ENCODE results near the gene GPC6. TPM values are rescaled to one million over a fixed set of nuclear protein-coding genes. Genes with fewer than 3 reads are reported as not detected.

The GPC6 gene
- total RNA-seq, 1 experiment from 2014 or later, result not detected

- no peak for DNase-seq
- Mint-ChIP-seq H3K27me3 (ENCODE audit: unreplicated experiment) (no peaks in the 10 kb centered on the region), H3K4me1 (ENCODE audit: low read depth, unreplicated experiment) (no peaks in the 10 kb centered on the region), H3K27ac (ENCODE audit: unreplicated experiment) (no peak overlapping the region), H3K9me3 (ENCODE audit: low read depth, unreplicated experiment) (no peaks in the 10 kb centered on the region), H3K4me3 (ENCODE audit: low read depth, unreplicated experiment) (no peak overlapping the region), H3K36me3 (ENCODE audit: insufficient read depth, unreplicated experiment) (no peaks in the 10 kb centered on the region)
- no TSS peak for BruUV-seq (replicated peaks)
- CTCF ChIA-PET, result no interaction called here
- TF ChIP-seq CTCF (IDR thresholded peaks at IDR 0.05; ENCODE audit: unreplicated experiment), result no peak
- intact Hi-C loops (cut with micrococcal nuclease; ENCODE audit: unreplicated experiment), result no loop called here
Measured at GRCh38 chr13:94140027-94140426, 913.4 kb downstream of the GPC6 start.

DNA sequence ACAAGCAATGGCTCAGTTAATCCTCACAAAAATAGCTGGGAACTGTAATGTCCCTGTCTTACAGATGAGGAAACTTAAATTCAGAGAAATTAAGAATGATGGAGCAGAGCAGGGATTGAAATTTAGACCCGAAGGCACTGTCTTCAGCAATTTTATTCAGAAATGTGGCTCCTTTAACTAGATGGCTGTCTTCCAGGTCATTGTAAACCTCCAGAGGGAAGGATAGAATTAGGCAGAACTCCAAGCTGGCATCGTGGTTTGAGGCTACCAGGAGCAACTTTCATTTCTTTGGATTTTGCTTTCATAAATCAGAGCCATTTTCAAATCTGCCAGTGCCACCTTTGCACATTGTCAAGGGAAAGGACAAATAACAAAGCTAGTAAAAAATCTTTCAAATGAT is 913.9 kb downstream of the GPC6 start:
- H3K36me3 Mint-ChIP-seq (ENCODE audit: insufficient read depth, unreplicated experiment), result no peaks in the 10 kb centered on the region
- BruUV-seq (replicated peaks), result no TSS peak
- CTCF ChIA-PET, result no interaction called here
- no peak overlapping the region for H3K4me3 Mint-ChIP-seq (ENCODE audit: low read depth, unreplicated experiment)
- intact Hi-C loops (cut with micrococcal nuclease; ENCODE audit: unreplicated experiment), result no loop called here
- no peak overlapping the region for H3K27ac Mint-ChIP-seq (ENCODE audit: unreplicated experiment)
- DNase-seq, result no peak
- H3K4me1 Mint-ChIP-seq (ENCODE audit: low read depth, unreplicated experiment), result no peaks in the 10 kb centered on the region
- TF ChIP-seq CTCF (IDR thresholded peaks at IDR 0.05; ENCODE audit: unreplicated experiment), result no peak
- H3K27me3 Mint-ChIP-seq (ENCODE audit: unreplicated experiment), result no peaks in the 10 kb centered on the region
- no peaks in the 10 kb centered on the region for H3K9me3 Mint-ChIP-seq (ENCODE audit: low read depth, unreplicated experiment)

- intact Hi-C loops (cut with micrococcal nuclease; ENCODE audit: unreplicated experiment), result no loop called here
- BruUV-seq (replicated peaks), result no TSS peak
- CTCF ChIA-PET, result no interaction called here
- Mint-ChIP-seq H3K4me3 (ENCODE audit: low read depth, unreplicated experiment) (no peak overlapping the region), H3K9me3 (ENCODE audit: low read depth, unreplicated experiment) (no peaks in the 10 kb centered on the region), H3K4me1 (ENCODE audit: low read depth, unreplicated experiment) (no peaks in the 10 kb centered on the region), H3K27ac (ENCODE audit: unreplicated experiment) (no peak overlapping the region), H3K27me3 (ENCODE audit: unreplicated experiment) (no peaks in the 10 kb centered on the region), H3K36me3 (ENCODE audit: insufficient read depth, unreplicated experiment) (no peaks in the 10 kb centered on the region)
- no peak for DNase-seq
- TF ChIP-seq CTCF (IDR thresholded peaks at IDR 0.05; ENCODE audit: unreplicated experiment), result no peak
Measured at GRCh38 chr13:94143624-94144350, 917.2 kb downstream of the GPC6 start.

GRCh38 chr13:94145966-94146365 is 919.4 kb downstream of the GPC6 start:
- Mint-ChIP-seq H3K9me3 (ENCODE audit: low read depth, unreplicated experiment) (no peaks in the 10 kb centered on the region), H3K4me1 (ENCODE audit: low read depth, unreplicated experiment) (no peaks in the 10 kb centered on the region), H3K4me3 (ENCODE audit: low read depth, unreplicated experiment) (no peak overlapping the region), H3K27me3 (ENCODE audit: unreplicated experiment) (no peaks in the 10 kb centered on the region), H3K27ac (ENCODE audit: unreplicated experiment) (no peak overlapping the region), H3K36me3 (ENCODE audit: insufficient read depth, unreplicated experiment) (no peaks in the 10 kb centered on the region)
- no TSS peak for BruUV-seq (replicated peaks)
- CTCF ChIA-PET, result no interaction called here
- intact Hi-C loops (cut with micrococcal nuclease; ENCODE audit: unreplicated experiment), result no loop called here
- no peak for TF ChIP-seq CTCF (IDR thresholded peaks at IDR 0.05; ENCODE audit: unreplicated experiment)
- no peak for DNase-seq

All from Calu3 (cell line).